ENCODE data around the gene CTU1. TPM values are rescaled to one million over a fixed set of nuclear protein-coding genes. Genes with fewer than 3 reads are reported as not detected.

The CTU1 gene
- total RNA-seq, 6 experiments from 2014 or later = 3.3 to 6.4 (median 3.9) TPM

- Histone ChIP-seq H3K9me3 (no peaks in the 10 kb centered on the region), H3K4me3 (no peak overlapping the region), H3K27ac (no peak overlapping the region), H3K36me3 (no peaks in the 10 kb centered on the region), H3K4me1 (no peaks in the 10 kb centered on the region), H3K27me3 (peaks cover 0 to 4% of the 10 kb centered on the region in 2 donors)
- DNase-seq (peak in 1 of 3 donors; percentile 36), ATAC-seq (no peak)
- WGBS (ENCODE audit: insufficient coverage, low coverage, low lambda C conversion rate, missing lambda C conversion rate) = 56% methylated on average over 4 of the region's 4 CpGs
- intact Hi-C loops (cut with DNase I) = no loop called here
- no peak for TF ChIP-seq POLR2A (IDR thresholded peaks at IDR 0.05)
- no peak for TF ChIP-seq CTCF (IDR thresholded peaks at IDR 0.05)
Measured at GRCh38 chr19:51060336-51060735, 47.9 kb downstream of the CTU1 start.

GRCh38 chr19:51059715-51060114, 48.5 kb downstream of the CTU1 start:
- intact Hi-C loops (cut with DNase I) = no loop called here
- Histone ChIP-seq H3K4me1 (no peaks in the 10 kb centered on the region), H3K27ac (no peak overlapping the region), H3K4me3 (no peak overlapping the region), H3K9me3 (no peaks in the 10 kb centered on the region), H3K27me3 (peaks cover 0 to 3% of the 10 kb centered on the region in 2 donors), H3K36me3 (no peaks in the 10 kb centered on the region)
- TF ChIP-seq CTCF (IDR thresholded peaks at IDR 0.05) (no peak), POLR2A (IDR thresholded peaks at IDR 0.05) (no peak)
- ATAC-seq = no peak
- WGBS (ENCODE audit: insufficient coverage, low coverage, low lambda C conversion rate, missing lambda C conversion rate) = 100% methylated on average over 1 of the region's 7 CpGs
- peak in 1 of 3 donors; percentile 32 for DNase-seq

GRCh38 chr19:51055866-51056265, 52.3 kb downstream of the CTU1 start:
- Histone ChIP-seq H3K27ac (no peak overlapping the region), H3K9me3 (no peaks in the 10 kb centered on the region), H3K4me3 (no peak overlapping the region), H3K4me1 (no peaks in the 10 kb centered on the region), H3K36me3 (no peaks in the 10 kb centered on the region), H3K27me3 (no peaks in the 10 kb centered on the region)
- ATAC-seq = no peak
- intact Hi-C loops (cut with DNase I) = no loop called here
- no peak for DNase-seq
- TF ChIP-seq POLR2A (IDR thresholded peaks at IDR 0.05) (no peak), CTCF (IDR thresholded peaks at IDR 0.05) (no peak)

Other genes with a start within 250 kb of the CTU1 start
- not detected for gene KLK2, start 235.0 kb downstream of the CTU1 start, total RNA-seq
- gene KLK4, start 197.0 kb downstream of the CTU1 start, total RNA-seq = not detected
- gene KLK5, start 155.4 kb downstream of the CTU1 start, total RNA-seq = not detected
- gene KLK6, start 138.8 kb downstream of the CTU1 start, total RNA-seq = not detected
- gene KLK7, start 124.5 kb downstream of the CTU1 start, total RNA-seq = not detected
- not detected for gene KLK8, start 106.8 kb downstream of the CTU1 start, total RNA-seq
- gene KLK10, start 88.7 kb downstream of the CTU1 start, total RNA-seq = under 1 TPM in 2 of 6 experiments, not detected in 4; 0.13 to 0.43 TPM
- gene KLK11, start 81.8 kb downstream of the CTU1 start, total RNA-seq = not detected
- not detected for gene KLK12, start 73.4 kb downstream of the CTU1 start, total RNA-seq
- gene KLK13, start 43.3 kb downstream of the CTU1 start, total RNA-seq = not detected
- gene KLK14, start 25.5 kb downstream of the CTU1 start, total RNA-seq = under 1 TPM in 2 of 6 experiments, not detected in 4; 0.17 to 0.18 TPM
- 1 to 10 TPM; 3.8 to 7.9 (median 4.1) TPM for gene SIGLEC9, start 16.5 kb upstream of the CTU1 start, total RNA-seq
- 1 to 10 TPM; 2.4 to 7.3 (median 3.9) TPM for gene SIGLEC7, start 33.9 kb upstream of the CTU1 start, total RNA-seq
- 1 to 10 TPM; 1.7 to 5.8 (median 3.8) TPM for gene CD33, start 116.7 kb upstream of the CTU1 start, total RNA-seq
- not detected for gene SIGLECL1, start 142.7 kb upstream of the CTU1 start, total RNA-seq
- under 1 TPM; 0.27 to 0.80 (median 0.49) TPM for gene IGLON5, start 203.2 kb upstream of the CTU1 start, total RNA-seq
- 1 to 10 TPM; 1.3 to 4.5 (median 2.8) TPM for gene VSIG10L, start 233.7 kb upstream of the CTU1 start, total RNA-seq